SK-N-SH (cell line): ENCODE data around the gene ALDH7A1. TPM values are rescaled to one million over a fixed set of nuclear protein-coding genes. Genes with fewer than 3 reads are reported as not detected.

Experiments used
- CTCF ChIA-PET: fragments of 300-600, 350-600 bp; formaldehyde crosslinking; extraction: SDS; loops from one replicate; lab custom pipeline; 2021; lab: Yijun Ruan, JAX
- POLR2A ChIA-PET: fragments of 350-600 bp; sonication (Branson Sonifier 250); formaldehyde crosslinking; extraction: SDS; loops from one replicate; lab custom pipeline; 2020; ENCODE audit warnings: antibody characterized with exemption, inconsistent platforms; lab: Yijun Ruan, JAX
- DNase-seq: peaks from one replicate; pipeline ENCODE4 v3.0.0; 2012
- H2AFZ ChIP-seq: fragments of 200-600 bp; sonication (generic); 2 replicates; pipeline ENCODE4 v1.8.1; 2016; ENCODE audit warnings: antibody characterized with exemption, mild to moderate bottlenecking, low read depth
- H3F3A ChIP-seq: fragments of 200-600 bp; sonication (generic); replicated peaks from 2 replicates; pipeline ENCODE3; 2016; ENCODE audit warnings: antibody characterized with exemption, mild to moderate bottlenecking; ENCODE audit not compliant: insufficient read depth
- H3K27ac ChIP-seq, 2 experiments: fragments of 200-500 bp in 1 of 2; fragments of 200-600 bp in 1 of 2; sonication (Bioruptor generic) in 1 of 2; sonication (generic), shearing (Covaris generic) in 1 of 2; 2 replicates each; pipeline versions ENCODE4 v1.5.1 to v1.6.1; 2014 to 2016; ENCODE audit warnings: low read depth in 2 of 2, inconsistent platforms in 1 of 2, low read length in 1 of 2, mild to moderate bottlenecking in 1 of 2, mixed read lengths in 1 of 2
- H3K27me3 ChIP-seq: fragments of 200-600 bp; sonication (generic), shearing (Covaris generic); 2 replicates; pipeline ENCODE4 v1.6.1; 2016; ENCODE audit warnings: mixed run types; ENCODE audit not compliant: insufficient read depth
- H3K36me3 ChIP-seq, 2 experiments: fragments of 200-500 bp in 1 of 2; fragments of 200-600 bp in 1 of 2; sonication (Bioruptor generic) in 1 of 2; sonication (generic) in 1 of 2; replicated peaks in 1 of 2; 2 replicates each; pipeline versions ENCODE3 to v1.5.1; 2014 to 2016; ENCODE audit warnings: low read length in 1 of 2, mild to moderate bottlenecking in 1 of 2; ENCODE audit not compliant: insufficient read depth in 2 of 2, control insufficient read depth in 1 of 2
- H3K4me1 ChIP-seq, 2 experiments: fragments of 200-500 bp in 1 of 2; fragments of 200-600 bp in 1 of 2; sonication (Bioruptor generic) in 1 of 2; sonication (generic), shearing (Covaris generic) in 1 of 2; 2 replicates each; pipeline versions ENCODE4 v1.5.1 to v1.6.1; 2014 to 2016; ENCODE audit warnings: low read depth in 1 of 2, low read length in 1 of 2, mixed run types in 1 of 2; ENCODE audit not compliant: insufficient read depth in 2 of 2, control insufficient read depth in 1 of 2
- H3K4me2 ChIP-seq: fragments of 200-600 bp; sonication (generic), shearing (Covaris generic); 2 replicates; pipeline ENCODE4 v1.6.1; 2017; ENCODE audit warnings: mixed run types
- H3K4me3 ChIP-seq, 2 experiments: fragments of 200-500 bp in 1 of 2; fragments of 200-600 bp in 1 of 2; sonication (Bioruptor generic) in 1 of 2; sonication (generic), shearing (Covaris generic) in 1 of 2; 2 replicates each; pipeline versions ENCODE4 v1.5.1 to v1.8.1; 2014 to 2016; ENCODE audit warnings: low read depth in 2 of 2, inconsistent platforms in 1 of 2, low read length in 1 of 2, mild to moderate bottlenecking in 1 of 2, mixed read lengths in 1 of 2, moderate library complexity in 1 of 2
- H3K79me2 ChIP-seq: fragments of 200-600 bp; sonication (generic); 2 replicates; pipeline ENCODE4 v1.8.1; 2017; ENCODE audit warnings: mild to moderate bottlenecking; ENCODE audit not compliant: insufficient read depth
- H3K9ac ChIP-seq: fragments of 200-600 bp; sonication (generic); 2 replicates; pipeline ENCODE4 v1.6.1; 2017; ENCODE audit warnings: mixed run types
- H3K9me2 ChIP-seq: fragments of 200-600 bp; sonication (generic); 2 replicates; pipeline ENCODE4 v1.6.1; 2017; ENCODE audit warnings: mixed run types
- H3K9me3 ChIP-seq: fragments of 200-600 bp; sonication (generic); 2 replicates; pipeline ENCODE4 v1.6.1; 2017; ENCODE audit warnings: mixed run types, mild to moderate bottlenecking, moderate library complexity
- H4K20me1 ChIP-seq: fragments of 200-600 bp; sonication (generic); 2 replicates; pipeline ENCODE4 v1.6.1; 2017; ENCODE audit warnings: mild to moderate bottlenecking, mixed run types; ENCODE audit not compliant: insufficient read depth
- CTCF ChIP-seq: fragments of 200-600 bp; sonication (generic); IDR thresholded peaks from 2 replicates; pipeline ENCODE4 v1.6.1; 2017; ENCODE audit warnings: antibody characterized with exemption, mild to moderate bottlenecking, moderate library complexity
- ELF1 ChIP-seq: IDR thresholded peaks from 2 replicates; pipeline ENCODE4 v1.4.0; 2012
- EP300 ChIP-seq, 2 experiments: IDR thresholded peaks; 2 replicates each; pipeline versions ENCODE4 v1.4.0 to v1.6.1; 2012; ENCODE audit warnings: borderline replicate concordance in 1 of 2, low read depth in 1 of 2, low read length in 1 of 2
- EZH2phosphoT487 ChIP-seq: fragments of 200-600 bp; sonication (generic); IDR thresholded peaks from 2 replicates; pipeline ENCODE4 v1.6.1; 2017; ENCODE audit warnings: low read depth, mixed run types, mild to moderate bottlenecking, antibody characterized with exemption, moderate library complexity, borderline replicate concordance
- FOSL2 ChIP-seq: IDR thresholded peaks from 2 replicates; pipeline ENCODE4 v1.4.0; 2012; ENCODE audit warnings: low read depth, mild to moderate bottlenecking, moderate library complexity, borderline replicate concordance
- FOXM1 ChIP-seq: IDR thresholded peaks from 2 replicates; pipeline ENCODE4 v1.4.0; 2012; ENCODE audit warnings: low read depth, mild to moderate bottlenecking
- GATA2 ChIP-seq: sonication (generic); formaldehyde crosslinking; IDR thresholded peaks from 2 replicates; pipeline ENCODE4 v1.5.0; 2020; ENCODE audit warnings: mild to moderate bottlenecking, missing genetic modification reagents
- POLR2AphosphoS5 ChIP-seq: IDR thresholded peaks from 2 replicates; pipeline ENCODE4 v1.6.1; 2012; ENCODE audit warnings: low read depth, low read length
- RAD21 ChIP-seq: IDR thresholded peaks from 2 replicates; pipeline ENCODE4 v1.6.1; 2012; ENCODE audit warnings: mild to moderate bottlenecking, low read length
- REST ChIP-seq: IDR thresholded peaks from 2 replicates; pipeline ENCODE4 v1.6.1; 2012; ENCODE audit warnings: mild to moderate bottlenecking, low read depth, low read length, moderate library complexity
- RXRA ChIP-seq: IDR thresholded peaks from 2 replicates; pipeline ENCODE4 v1.4.0; 2012; ENCODE audit warnings: low read depth, mild to moderate bottlenecking, borderline replicate concordance
- SIN3A ChIP-seq: IDR thresholded peaks from 2 replicates; pipeline ENCODE4 v1.6.1; 2012; ENCODE audit warnings: low read depth, mild to moderate bottlenecking, low read length, moderate library complexity, borderline replicate concordance
- SMC3 ChIP-seq: IDR thresholded peaks from 2 replicates; pipeline ENCODE4 v1.6.1; 2012; ENCODE audit warnings: low read depth, low read length, improper control_type of control experiment
- TAF1 ChIP-seq: IDR thresholded peaks from 2 replicates; pipeline ENCODE4 v1.6.1; 2012; ENCODE audit warnings: low read depth, mild to moderate bottlenecking, low read length, moderate library complexity, borderline replicate concordance
- TCF12 ChIP-seq: IDR thresholded peaks from 2 replicates; pipeline ENCODE4 v1.4.0; 2012
- USF2 ChIP-seq: fragments of 150-350 bp; IDR thresholded peaks from 2 replicates; pipeline ENCODE4 v1.6.1; 2017; ENCODE audit warnings: antibody characterized with exemption, low read length, low read depth, borderline replicate concordance
- WGBS: methylation state at CpG from one replicate; pipeline ENCODE4 v1.1.6; 2017; ENCODE audit warnings: low lambda C conversion rate; 5-methylcytosine and 5-hydroxymethylcytosine counted together
- polyA plus RNA-seq, 3 experiments: library from polyadenylated mRNA; depleted of rRNA; stranded (reverse); fragments of >200 nt; gene quantifications; 2 replicates each; pipeline ENCODE4 v1.2.3, GENCODE V29; 2012
- TF ChIP-seq, protein P1 (sequence below): IDR thresholded peaks from 2 replicates; pipeline ENCODE4 v1.4.0; 2012; ENCODE audit warnings: low read depth, borderline replicate concordance
- TF ChIP-seq, protein P2 (sequence below): IDR thresholded peaks from 2 replicates; pipeline ENCODE4 v1.4.0; 2012; ENCODE audit warnings: low read depth, borderline replicate concordance

The ALDH7A1 gene
- polyA plus RNA-seq, 1 of the 3 experiments (the other 2 are of a cell fraction): 44.5 TPM

DNA sequence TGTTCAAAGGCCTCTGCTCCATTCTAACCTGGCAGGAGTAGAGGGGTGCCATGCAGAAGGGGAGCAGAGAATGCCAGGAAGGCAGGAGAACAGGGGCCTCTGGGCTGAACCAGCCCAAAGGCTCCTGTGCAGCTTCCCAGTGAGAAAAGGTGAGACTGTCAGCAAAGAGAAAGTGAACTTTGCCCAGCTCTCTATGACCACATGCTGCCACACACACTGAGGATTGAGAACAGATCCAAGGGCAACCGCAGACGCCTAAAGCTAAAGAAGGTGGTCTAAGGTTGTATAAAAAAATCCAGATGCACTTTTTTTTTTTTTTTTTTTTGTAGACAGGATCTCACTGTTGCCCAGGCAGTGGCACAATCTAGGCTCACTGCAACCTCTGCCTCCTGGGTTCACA lies 51.4 kb downstream of the ALDH7A1 start:
- no peak overlapping the region for H3K4me3 ChIP-seq
- no peaks in the 10 kb centered on the region for H3K9me3 ChIP-seq
- H3K9ac ChIP-seq: no peak overlapping the region
- TF ChIP-seq EP300 (IDR thresholded peaks at IDR 0.05; ENCODE audit: borderline replicate concordance in 1 of 2, low read depth in 1 of 2, low read length in 1 of 2): no peak
- H3K9me2 ChIP-seq: no peaks in the 10 kb centered on the region
- no peaks in the 10 kb centered on the region for H3K27me3 ChIP-seq
- WGBS: 93% methylated on average over 2 of the region's 2 CpGs
- POLR2A ChIA-PET: no interaction called here
- no peak overlapping the region for H3K4me2 ChIP-seq
- CTCF ChIA-PET: interaction anchor here (0.7 to 6.2 kb wide), 10 partner anchors 11 to 205 kb away, joined by 3 to 39 read pairs (median 4); partner anchors contain the start of gene ALDH7A1
- no peak overlapping the region for H3K27ac ChIP-seq
- no peaks in the 10 kb centered on the region for H3K4me1 ChIP-seq
- no peak for DNase-seq
- no peaks in the 10 kb centered on the region for H3K79me2 ChIP-seq
- no peaks in the 10 kb centered on the region for H4K20me1 ChIP-seq
- H3K36me3 ChIP-seq: peaks cover 4 to 6% of the 10 kb centered on the region in 2 experiments
- H3F3A ChIP-seq: no peaks in the 10 kb centered on the region
- no peak overlapping the region for H2AFZ ChIP-seq

DNA sequence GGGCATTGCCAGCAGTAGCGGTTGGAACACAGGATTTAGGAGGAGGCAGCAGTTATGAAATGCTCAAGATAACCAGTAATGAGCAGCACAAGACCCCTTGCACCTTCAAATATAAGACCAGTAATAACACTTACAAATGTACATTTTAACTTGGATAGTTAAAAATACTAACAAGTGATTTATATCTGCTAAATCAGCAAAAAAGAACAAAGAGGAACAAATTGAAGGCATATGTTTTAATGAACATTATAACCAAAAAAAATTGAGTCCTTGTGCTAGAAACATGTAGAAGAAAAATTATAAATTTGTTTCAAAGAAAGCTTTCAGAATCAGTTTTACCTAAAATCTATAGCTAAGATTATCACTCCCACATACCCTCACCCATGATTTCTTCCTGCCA lies 52.0 kb downstream of the ALDH7A1 start:
- Histone ChIP-seq H3K4me2 (no peak overlapping the region), H3K36me3 (peaks cover 4 to 6% of the 10 kb centered on the region in 2 experiments), H3K4me3 (no peak overlapping the region), H3K4me1 (no peaks in the 10 kb centered on the region), H3K27me3 (no peaks in the 10 kb centered on the region), H3K27ac (no peak overlapping the region), H3K9ac (no peak overlapping the region), H3K79me2 (no peaks in the 10 kb centered on the region), H3K9me2 (no peaks in the 10 kb centered on the region), H3F3A (no peaks in the 10 kb centered on the region), H2AFZ (no peak overlapping the region), H3K9me3 (no peaks in the 10 kb centered on the region), H4K20me1 (no peaks in the 10 kb centered on the region)
- 100% methylated on average over 1 of the region's 1 CpG for WGBS
- TF ChIP-seq ELF1 (no peak), SIN3A (no peak), SMC3 (no peak), GATA2 (CRISPR knock-in tag) (no peak), CTCF (no peak), FOXM1 (no peak), TAF1 (no peak), RAD21 (no peak), POLR2AphosphoS5 (no peak), TCF12 (no peak), EP300 (IDR thresholded peaks at IDR 0.05; ENCODE audit: borderline replicate concordance in 1 of 2, low read depth in 1 of 2, low read length in 1 of 2) (no peak), REST (no peak), FOSL2 (no peak), USF2 (no peak), RXRA (no peak), EZH2phosphoT487 (no peak)
- TF ChIP-seq, protein P1, sequence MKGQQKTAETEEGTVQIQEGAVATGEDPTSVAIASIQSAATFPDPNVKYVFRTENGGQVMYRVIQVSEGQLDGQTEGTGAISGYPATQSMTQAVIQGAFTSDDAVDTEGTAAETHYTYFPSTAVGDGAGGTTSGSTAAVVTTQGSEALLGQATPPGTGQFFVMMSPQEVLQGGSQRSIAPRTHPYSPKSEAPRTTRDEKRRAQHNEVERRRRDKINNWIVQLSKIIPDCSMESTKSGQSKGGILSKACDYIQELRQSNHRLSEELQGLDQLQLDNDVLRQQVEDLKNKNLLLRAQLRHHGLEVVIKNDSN: no peak
- TF ChIP-seq, protein P2, sequence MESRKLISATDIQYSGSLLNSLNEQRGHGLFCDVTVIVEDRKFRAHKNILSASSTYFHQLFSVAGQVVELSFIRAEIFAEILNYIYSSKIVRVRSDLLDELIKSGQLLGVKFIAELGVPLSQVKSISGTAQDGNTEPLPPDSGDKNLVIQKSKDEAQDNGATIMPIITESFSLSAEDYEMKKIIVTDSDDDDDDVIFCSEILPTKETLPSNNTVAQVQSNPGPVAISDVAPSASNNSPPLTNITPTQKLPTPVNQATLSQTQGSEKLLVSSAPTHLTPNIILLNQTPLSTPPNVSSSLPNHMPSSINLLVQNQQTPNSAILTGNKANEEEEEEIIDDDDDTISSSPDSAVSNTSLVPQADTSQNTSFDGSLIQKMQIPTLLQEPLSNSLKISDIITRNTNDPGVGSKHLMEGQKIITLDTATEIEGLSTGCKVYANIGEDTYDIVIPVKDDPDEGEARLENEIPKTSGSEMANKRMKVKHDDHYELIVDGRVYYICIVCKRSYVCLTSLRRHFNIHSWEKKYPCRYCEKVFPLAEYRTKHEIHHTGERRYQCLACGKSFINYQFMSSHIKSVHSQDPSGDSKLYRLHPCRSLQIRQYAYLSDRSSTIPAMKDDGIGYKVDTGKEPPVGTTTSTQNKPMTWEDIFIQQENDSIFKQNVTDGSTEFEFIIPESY: no peak
- DNase-seq: no peak
- CTCF ChIA-PET: interaction anchor here (0.8 to 6.2 kb wide), 8 partner anchors 10 to 204 kb away, joined by 3 to 39 read pairs (median 4); partner anchors contain the start of gene ALDH7A1
- POLR2A ChIA-PET: no interaction called here
